Aorta (tissue), 5 donors: Measurements from ENCODE around the gene PKP4. TPM values are rescaled to one million over a fixed set of nuclear protein-coding genes. Genes with fewer than 3 reads are reported as not detected.
"Not testable (repeated sequence)": the region's sequence is repeated elsewhere in the genome, so short reads cannot be mapped to it uniquely, and the experiment has no call there.

ENCODE experiments used
- ATAC-seq: fragments of 200-7000 bp; cut with Tn5 transposase; one replicate; pipeline ENCODE4 v1.9.1; 2022; ENCODE audit warnings: moderate library complexity; ENCODE audit not compliant: low FRiP score
- DNase-seq, 2 donors: peaks; one replicate each; pipeline ENCODE4 v3.0.0-alpha.2; 2020
- H3K27ac ChIP-seq, 2 donors: one replicate each; pipeline ENCODE4 v1.5.1; 2013; ENCODE audit warnings: low read length in 2 of 2, mild to moderate bottlenecking in 2 of 2, moderate library complexity in 2 of 2, control low read depth in 1 of 2, inconsistent platforms in 1 of 2, low read depth in 1 of 2
- H3K27me3 ChIP-seq, 2 donors: one replicate each; pipeline ENCODE4 v1.6.1; 2013; ENCODE audit warnings: control low read depth in 1 of 2, low read length in 1 of 2, mild to moderate bottlenecking in 1 of 2, moderate library complexity in 1 of 2; ENCODE audit not compliant: insufficient read depth in 2 of 2, control insufficient read depth in 1 of 2
- H3K36me3 ChIP-seq, 2 donors: one replicate each; pipeline ENCODE4 v1.6.1; 2013; ENCODE audit warnings: control low read depth in 1 of 2, low read length in 1 of 2, mild to moderate bottlenecking in 1 of 2; ENCODE audit not compliant: insufficient read depth in 2 of 2, control insufficient read depth in 1 of 2
- H3K4me1 ChIP-seq, 2 donors: one replicate each; pipeline ENCODE4 v1.6.1; 2013; ENCODE audit warnings: low read length in 2 of 2, control low read depth in 1 of 2, mild to moderate bottlenecking in 1 of 2, moderate library complexity in 1 of 2; ENCODE audit not compliant: insufficient read depth in 2 of 2, control insufficient read depth in 1 of 2
- H3K4me3 ChIP-seq, 2 donors: one replicate each; pipeline ENCODE4 v1.5.1; 2013; ENCODE audit warnings: low read length in 2 of 2, control low read depth in 1 of 2, mild to moderate bottlenecking in 1 of 2
- H3K9me3 ChIP-seq: one replicate; pipeline ENCODE4 v1.6.1; 2013; ENCODE audit warnings: mild to moderate bottlenecking, low read length; ENCODE audit not compliant: control insufficient read depth
- WGBS, 2 donors: extraction: QIAGEN DNeasy Blood & Tissue Kit; methylation state at CpG; one replicate each; pipeline ENCODE4 v1.1.7; 2013; 5-methylcytosine and 5-hydroxymethylcytosine counted together
- intact Hi-C, 2 donors: fragments of 100-400 bp; cut with DNase I; formaldehyde crosslinking; loops; one replicate each; pipeline versions ENCODE4 v1.14.2 to v1.15.0; 2022
- polyA plus RNA-seq, 2 donors: library from polyadenylated mRNA; stranded (reverse); fragments of 200-250 nt; gene quantifications; one replicate each; pipeline ENCODE4 v1.2.3, GENCODE V29; 2013
- total RNA-seq, 2 donors: library from RNA; stranded (reverse); fragmentation: NEBNext Ultra II Directional; extraction: Animal tissue kit (Norgen Biotek cat#: 25700); gene quantifications; one replicate each; pipeline ENCODE4 v1.2.1, GENCODE V29; 2021
- donor health status: healthy with polysubstance abuse.
- donor health status: Bipolar disorder and iron deficiency.
- donor health status: DM: no; HTN: no; CAD: no.
- donor health status: DM: no; HTN: no; CAD: no.
- donor health status: DM: yes; HTN: yes; CAD: no.

The PKP4 gene
- total and polyA plus RNA-seq, 4 donors: 17.7 to 128 (median 44.0) TPM

- ATAC-seq: no peak
- H3K36me3 ChIP-seq: no peaks in the 10 kb centered on the region
Measured at GRCh38 chr2:158460632-158461297, 4.0 kb downstream of the PKP4 start.

GRCh38 chr2:158463496-158464095, 6.8 kb downstream of the PKP4 start:
- WGBS, 2 donors: 94 to 95% methylated on average over 6 of the region's 6 CpGs
- H3K36me3 ChIP-seq: no peaks in the 10 kb centered on the region
- no peak overlapping the region for H3K4me3 ChIP-seq
- no peaks in the 10 kb centered on the region for H3K27me3 ChIP-seq
- no peaks in the 10 kb centered on the region for H3K9me3 ChIP-seq
- ATAC-seq (no peak), DNase-seq (no peak)
- intact Hi-C loops: no loop called here
- no peak overlapping the region for H3K27ac ChIP-seq
- H3K4me1 ChIP-seq: no peaks in the 10 kb centered on the region

More at GRCh38 chr2:158460632-158461297, 4.0 kb downstream of the PKP4 start:
- H3K4me1 ChIP-seq: no peaks in the 10 kb centered on the region
- H3K27me3 ChIP-seq: no peaks in the 10 kb centered on the region
- H3K4me3 ChIP-seq: no peak overlapping the region
- no peak overlapping the region for H3K27ac ChIP-seq
- no peaks in the 10 kb centered on the region for H3K9me3 ChIP-seq
- DNase-seq: no peak
- intact Hi-C loops: no loop called here
- 83 to 84% methylated on average over 3 of the region's 3 CpGs for WGBS, 2 donors

- no peak overlapping the region for H3K4me3 ChIP-seq
- H3K4me1 ChIP-seq: no peaks in the 10 kb centered on the region
- intact Hi-C loops: no loop called here
- no peaks in the 10 kb centered on the region for H3K9me3 ChIP-seq
- H3K27ac ChIP-seq: no peak overlapping the region
- no peaks in the 10 kb centered on the region for H3K36me3 ChIP-seq
- ATAC-seq (no peak), DNase-seq (no peak)
- WGBS, 2 donors: 83 to 88% methylated on average over 4 of the region's 4 CpGs
- no peaks in the 10 kb centered on the region for H3K27me3 ChIP-seq
Measured at GRCh38 chr2:158464426-158465281, 7.9 kb downstream of the PKP4 start.

GRCh38 chr2:158467248-158467647, 10.5 kb downstream of the PKP4 start:
- Histone ChIP-seq H3K27me3 (no peaks in the 10 kb centered on the region), H3K4me3 (no peak overlapping the region), H3K36me3 (no peaks in the 10 kb centered on the region), H3K27ac (no peak overlapping the region), H3K4me1 (no peaks in the 10 kb centered on the region), H3K9me3 (no peaks in the 10 kb centered on the region)
- WGBS, 2 donors: 97 to 98% methylated on average over 4 of the region's 4 CpGs
- ATAC-seq (no peak), DNase-seq (no peak)
- intact Hi-C loops: no loop called here

- DNase-seq, H3K4me3 ChIP-seq, H3K27me3 ChIP-seq, H3K27ac ChIP-seq, ATAC-seq, H3K4me1 ChIP-seq, H3K9me3 ChIP-seq, H3K36me3 ChIP-seq, intact Hi-C loops: not testable (repeated sequence)
- WGBS, 2 donors: 99 to 100% methylated on average over 3 of the region's 3 CpGs
Measured at GRCh38 chr2:158472829-158473228, 16.1 kb downstream of the PKP4 start.

GRCh38 chr2:158473300-158473699, 16.5 kb downstream of the PKP4 start:
- H3K9me3 ChIP-seq, intact Hi-C loops, H3K27me3 ChIP-seq, H3K36me3 ChIP-seq, H3K4me1 ChIP-seq, ATAC-seq, DNase-seq, H3K4me3 ChIP-seq, H3K27ac ChIP-seq: not testable (repeated sequence)
- 95 to 97% methylated on average over 3 of the region's 3 CpGs for WGBS, 2 donors

GRCh38 chr2:158473719-158474392, 17.1 kb downstream of the PKP4 start:
- no peaks in the 10 kb centered on the region for H3K36me3 ChIP-seq
- H3K27ac ChIP-seq: no peak overlapping the region
- H3K4me3 ChIP-seq: no peak overlapping the region
- ATAC-seq (no peak), DNase-seq (no peak)
- peaks cover 0 to 2% of the 10 kb centered on the region in 2 donors for H3K4me1 ChIP-seq
- no peaks in the 10 kb centered on the region for H3K27me3 ChIP-seq
- no peaks in the 10 kb centered on the region for H3K9me3 ChIP-seq
- 93 to 95% methylated on average over 8 of the region's 8 CpGs for WGBS, 2 donors
- intact Hi-C loops: no loop called here

GRCh38 chr2:158474526-158475011, 17.8 kb downstream of the PKP4 start:
- H3K4me3 ChIP-seq, H3K27me3 ChIP-seq, DNase-seq, H3K9me3 ChIP-seq, H3K4me1 ChIP-seq, H3K36me3 ChIP-seq, ATAC-seq, intact Hi-C loops, H3K27ac ChIP-seq: not testable (repeated sequence)
- WGBS, 2 donors: 96 to 99% methylated on average over 3 of the region's 3 CpGs
